ENCODE results near the gene PIEZO2. TPM values are rescaled to one million over a fixed set of nuclear protein-coding genes. Genes with fewer than 3 reads are reported as not detected.

Gene PIEZO2
- polyA plus RNA-seq, 1 donor from 2014 or later = 0.30 TPM

DNA sequence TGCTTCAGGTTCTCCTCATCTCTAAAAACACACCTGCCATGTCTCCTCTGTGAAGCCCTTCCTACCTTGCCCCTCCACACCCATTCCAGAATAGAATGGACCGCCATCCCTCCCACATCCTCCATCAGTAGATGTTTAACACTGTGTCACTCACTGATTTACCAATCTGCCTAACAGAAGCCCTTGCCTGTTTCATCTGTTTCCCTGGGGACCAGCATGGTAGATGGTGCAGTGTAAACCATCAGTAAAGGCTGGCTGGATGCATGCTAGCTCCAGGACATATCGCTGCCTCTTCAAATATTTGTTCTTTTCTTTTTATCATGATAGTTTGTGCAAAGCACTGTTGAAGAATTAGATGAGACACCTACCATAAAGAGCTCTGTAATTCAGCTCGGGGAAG is 271.4 kb downstream of the PIEZO2 start:
- Histone ChIP-seq H3K27ac (ENCODE audit: low read length) (no peak overlapping the region), H4K20me1 (ENCODE audit: insufficient read depth) (no peaks in the 10 kb centered on the region)
- TF ChIP-seq RAD21 (conservative IDR thresholded peaks at IDR 0.05) (no peak), EZH2 (IDR thresholded peaks at IDR 0.05; ENCODE audit: borderline replicate concordance, insufficient read depth, low read length, poor library complexity, severe bottlenecking) (no peak), TAF1 (IDR thresholded peaks at IDR 0.05; ENCODE audit: low read depth) (no peak), EP300 (conservative IDR thresholded peaks at IDR 0.05; ENCODE audit: poor library complexity, severe bottlenecking) (no peak), POLR2AphosphoS5 (IDR thresholded peaks at IDR 0.05) (no peak), MXI1 (conservative IDR thresholded peaks at IDR 0.05; ENCODE audit: poor library complexity, severe bottlenecking) (no peak), SMC3 (conservative IDR thresholded peaks at IDR 0.05; ENCODE audit: poor library complexity) (no peak)
- TF ChIP-seq, protein P1, sequence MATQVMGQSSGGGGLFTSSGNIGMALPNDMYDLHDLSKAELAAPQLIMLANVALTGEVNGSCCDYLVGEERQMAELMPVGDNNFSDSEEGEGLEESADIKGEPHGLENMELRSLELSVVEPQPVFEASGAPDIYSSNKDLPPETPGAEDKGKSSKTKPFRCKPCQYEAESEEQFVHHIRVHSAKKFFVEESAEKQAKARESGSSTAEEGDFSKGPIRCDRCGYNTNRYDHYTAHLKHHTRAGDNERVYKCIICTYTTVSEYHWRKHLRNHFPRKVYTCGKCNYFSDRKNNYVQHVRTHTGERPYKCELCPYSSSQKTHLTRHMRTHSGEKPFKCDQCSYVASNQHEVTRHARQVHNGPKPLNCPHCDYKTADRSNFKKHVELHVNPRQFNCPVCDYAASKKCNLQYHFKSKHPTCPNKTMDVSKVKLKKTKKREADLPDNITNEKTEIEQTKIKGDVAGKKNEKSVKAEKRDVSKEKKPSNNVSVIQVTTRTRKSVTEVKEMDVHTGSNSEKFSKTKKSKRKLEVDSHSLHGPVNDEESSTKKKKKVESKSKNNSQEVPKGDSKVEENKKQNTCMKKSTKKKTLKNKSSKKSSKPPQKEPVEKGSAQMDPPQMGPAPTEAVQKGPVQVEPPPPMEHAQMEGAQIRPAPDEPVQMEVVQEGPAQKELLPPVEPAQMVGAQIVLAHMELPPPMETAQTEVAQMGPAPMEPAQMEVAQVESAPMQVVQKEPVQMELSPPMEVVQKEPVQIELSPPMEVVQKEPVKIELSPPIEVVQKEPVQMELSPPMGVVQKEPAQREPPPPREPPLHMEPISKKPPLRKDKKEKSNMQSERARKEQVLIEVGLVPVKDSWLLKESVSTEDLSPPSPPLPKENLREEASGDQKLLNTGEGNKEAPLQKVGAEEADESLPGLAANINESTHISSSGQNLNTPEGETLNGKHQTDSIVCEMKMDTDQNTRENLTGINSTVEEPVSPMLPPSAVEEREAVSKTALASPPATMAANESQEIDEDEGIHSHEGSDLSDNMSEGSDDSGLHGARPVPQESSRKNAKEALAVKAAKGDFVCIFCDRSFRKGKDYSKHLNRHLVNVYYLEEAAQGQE (IDR thresholded peaks at IDR 0.05; ENCODE audit: borderline replicate concordance) = no peak
- TF ChIP-seq, protein P2, sequence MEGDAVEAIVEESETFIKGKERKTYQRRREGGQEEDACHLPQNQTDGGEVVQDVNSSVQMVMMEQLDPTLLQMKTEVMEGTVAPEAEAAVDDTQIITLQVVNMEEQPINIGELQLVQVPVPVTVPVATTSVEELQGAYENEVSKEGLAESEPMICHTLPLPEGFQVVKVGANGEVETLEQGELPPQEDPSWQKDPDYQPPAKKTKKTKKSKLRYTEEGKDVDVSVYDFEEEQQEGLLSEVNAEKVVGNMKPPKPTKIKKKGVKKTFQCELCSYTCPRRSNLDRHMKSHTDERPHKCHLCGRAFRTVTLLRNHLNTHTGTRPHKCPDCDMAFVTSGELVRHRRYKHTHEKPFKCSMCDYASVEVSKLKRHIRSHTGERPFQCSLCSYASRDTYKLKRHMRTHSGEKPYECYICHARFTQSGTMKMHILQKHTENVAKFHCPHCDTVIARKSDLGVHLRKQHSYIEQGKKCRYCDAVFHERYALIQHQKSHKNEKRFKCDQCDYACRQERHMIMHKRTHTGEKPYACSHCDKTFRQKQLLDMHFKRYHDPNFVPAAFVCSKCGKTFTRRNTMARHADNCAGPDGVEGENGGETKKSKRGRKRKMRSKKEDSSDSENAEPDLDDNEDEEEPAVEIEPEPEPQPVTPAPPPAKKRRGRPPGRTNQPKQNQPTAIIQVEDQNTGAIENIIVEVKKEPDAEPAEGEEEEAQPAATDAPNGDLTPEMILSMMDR (IDR thresholded peaks at IDR 0.05; ENCODE audit: poor library complexity, severe bottlenecking) = no peak

DNA sequence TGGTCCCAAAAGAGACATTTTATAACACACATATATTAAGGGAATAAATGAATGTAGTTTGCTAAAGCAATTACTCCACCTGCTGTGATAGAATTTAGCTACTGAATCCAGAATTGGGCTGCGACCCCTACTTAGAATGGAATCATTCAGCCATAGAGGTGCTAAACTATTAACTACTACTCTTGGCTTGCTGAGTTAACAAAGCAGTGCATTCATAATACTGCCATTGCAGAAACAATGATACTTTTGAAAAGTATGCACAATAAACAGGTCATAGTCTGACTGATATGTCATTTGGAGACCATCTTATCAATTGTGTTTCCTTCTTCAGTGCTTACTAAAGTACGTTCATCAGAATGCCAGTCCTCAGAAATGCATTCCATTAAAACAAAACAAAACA is 273.6 kb downstream of the PIEZO2 start:
- H3K9me2 ChIP-seq (ENCODE audit: insufficient read depth, low read length) = no peaks in the 10 kb centered on the region
- H3K9ac ChIP-seq (ENCODE audit: low read length) = no peak overlapping the region
- no peaks in the 10 kb centered on the region for H3K36me3 ChIP-seq (ENCODE audit: insufficient read depth, low read length)
- H4K20me1 ChIP-seq (ENCODE audit: insufficient read depth) = no peaks in the 10 kb centered on the region
- H3K4me3 ChIP-seq (ENCODE audit: low read length) = no peak overlapping the region
- no peak overlapping the region for H3K27ac ChIP-seq (ENCODE audit: low read length)
- H3K9me3 ChIP-seq (ENCODE audit: low read length) = no peaks in the 10 kb centered on the region
- no peak overlapping the region for H2AFZ ChIP-seq (ENCODE audit: low read depth, low read length)
- no peak for TF ChIP-seq RAD21 (conservative IDR thresholded peaks at IDR 0.05)
- no peak for TF ChIP-seq TAF1 (IDR thresholded peaks at IDR 0.05; ENCODE audit: low read depth)
- TF ChIP-seq MXI1 (conservative IDR thresholded peaks at IDR 0.05; ENCODE audit: poor library complexity, severe bottlenecking) = no peak
- no peak for TF ChIP-seq POLR2AphosphoS5 (IDR thresholded peaks at IDR 0.05)
- H3K79me2 ChIP-seq (replicated peaks; ENCODE audit: insufficient read depth, low read length) = no peaks in the 10 kb centered on the region
- H3K4me2 ChIP-seq (ENCODE audit: low read length) = no peak overlapping the region
- H3K27me3 ChIP-seq (ENCODE audit: insufficient read depth, low read depth, low read length) = no peaks in the 10 kb centered on the region
- H3F3A ChIP-seq (ENCODE audit: insufficient read depth, low read length, poor library complexity, severe bottlenecking) = no peaks in the 10 kb centered on the region

More for the DNA sequence above, 271.4 kb downstream of the PIEZO2 start:
- Histone ChIP-seq H3K79me2 (replicated peaks; ENCODE audit: insufficient read depth, low read length) (no peaks in the 10 kb centered on the region), H3K9me3 (ENCODE audit: low read length) (no peaks in the 10 kb centered on the region), H3F3A (ENCODE audit: insufficient read depth, low read length, poor library complexity, severe bottlenecking) (no peaks in the 10 kb centered on the region), H3K4me2 (ENCODE audit: low read length) (no peak overlapping the region), H3K27me3 (ENCODE audit: insufficient read depth, low read depth, low read length) (no peaks in the 10 kb centered on the region), H3K4me3 (ENCODE audit: low read length) (no peak overlapping the region), H2AFZ (ENCODE audit: low read depth, low read length) (no peak overlapping the region), H3K9me2 (ENCODE audit: insufficient read depth, low read length) (no peaks in the 10 kb centered on the region), H3K9ac (ENCODE audit: low read length) (no peak overlapping the region), H3K36me3 (ENCODE audit: insufficient read depth, low read length) (no peaks in the 10 kb centered on the region)
